GM19238 (cell line): ENCODE results near the gene TCTN1.
"Not testable (repeated sequence)": the region's sequence is repeated elsewhere in the genome, so short reads cannot be mapped to it uniquely, and the experiment has no call there.

Experiments used
- DNase-seq: peaks from one replicate; pipeline ENCODE4 v3.0.0; 2011; ENCODE audit warnings: low spot score; ENCODE audit not compliant: insufficient read length

The TCTN1 gene

GRCh38 chr12:110613771-110614684 lies at the start of gene TCTN1:
Gene TCTN1, plus strand, starts transcription at chr12:110614129. Its CDS starts 54 bp downstream, at chr12:110614183.
- peak; percentile 92 for DNase-seq

- DNase-seq = no peak
These were observed 49.4 kb upstream of the TCTN1 start for GRCh38 chr12:110564471-110564991.

- DNase-seq = no peak
These were observed 47.7 kb upstream of the TCTN1 start for GRCh38 chr12:110565894-110566871.

- DNase-seq = no peak
These were observed 46.9 kb upstream of the TCTN1 start for GRCh38 chr12:110566993-110567392.

- DNase-seq = no peak
These were observed 45.2 kb upstream of the TCTN1 start for GRCh38 chr12:110568752-110569151.

- not testable (repeated sequence) for DNase-seq
These were observed 44.1 kb upstream of the TCTN1 start for GRCh38 chr12:110569838-110570237.

GRCh38 chr12:110570798-110571197 lies 43.1 kb upstream of the TCTN1 start:
- not testable (repeated sequence) for DNase-seq

GRCh38 chr12:110574044-110574443 lies 39.9 kb upstream of the TCTN1 start:
- no peak for DNase-seq

- DNase-seq = not testable (repeated sequence)
These were observed 39.2 kb upstream of the TCTN1 start for GRCh38 chr12:110574717-110575230.

GRCh38 chr12:110575326-110575725 lies 38.6 kb upstream of the TCTN1 start:
- DNase-seq = no peak

GRCh38 chr12:110576504-110576903 lies 37.4 kb upstream of the TCTN1 start:
- DNase-seq = no peak

- DNase-seq = no peak
These were observed 35.9 kb upstream of the TCTN1 start for GRCh38 chr12:110577864-110578693.

- no peak for DNase-seq
These were observed 35.0 kb upstream of the TCTN1 start for GRCh38 chr12:110578694-110579534.

- DNase-seq = no peak
These were observed 34.2 kb upstream of the TCTN1 start for GRCh38 chr12:110579535-110580253.

- no peak for DNase-seq
These were observed 32.0 kb upstream of the TCTN1 start for GRCh38 chr12:110581931-110582275.

GRCh38 chr12:110582276-110583136 lies 31.4 kb upstream of the TCTN1 start:
- peak; percentile 31 for DNase-seq

GRCh38 chr12:110583137-110584059 lies 30.5 kb upstream of the TCTN1 start, which contains the start of gene PPTC7:
Gene PPTC7, minus strand, starts transcription at chr12:110583318. Its CDS starts 287 bp downstream, at chr12:110583031.
- peak; percentile 81 for DNase-seq
